PC-9 (cell line): Measurements from ENCODE around the gene CNTNAP5. TPM values are rescaled to one million over a fixed set of nuclear protein-coding genes. Genes with fewer than 3 reads are reported as not detected.

Experiments
- BruUV-seq: library from RNA; stranded (reverse); fragments of 400-500 nt; replicated peaks from 2 replicates; lab custom pipeline; 2021; lab: Mats Ljungman, UMichigan
- CTCF ChIA-PET: fragments of 300-600 bp; sonication (Branson Sonifier 250); formaldehyde crosslinking; loops from one replicate; lab custom pipeline; 2022; ENCODE audit warnings: antibody characterized with exemption; lab: Charles Lee
- POLR2A ChIA-PET: fragments of 300-600 bp; sonication (Branson Sonifier 250); formaldehyde crosslinking; loops from one replicate; lab custom pipeline; 2022; ENCODE audit warnings: antibody characterized with exemption; ENCODE audit not compliant: unreplicated experiment; lab: Charles Lee
- DNase-seq, 2 experiments: peaks; one replicate each; pipeline versions ENCODE4 v3.0.0 to v3.0.0-alpha.2; 2015 to 2022; ENCODE audit warnings: mixed read lengths in 1 of 2
- H2AFZ ChIP-seq: fragments of 200-600 bp; sonication (generic); 2 replicates; pipeline ENCODE4 v1.8.1; 2017; ENCODE audit warnings: antibody characterized with exemption
- H3F3A ChIP-seq: fragments of 200-600 bp; sonication (generic); 2 replicates; pipeline ENCODE4 v1.8.1; 2017; ENCODE audit warnings: antibody characterized with exemption, mild to moderate bottlenecking, low read depth; ENCODE audit not compliant: insufficient read depth
- H3K27ac ChIP-seq: fragments of 200-600 bp; sonication (generic); 2 replicates; pipeline ENCODE4 v1.6.1; 2016; ENCODE audit warnings: mixed run types
- H3K27me3 ChIP-seq: fragments of 200-600 bp; sonication (generic); 2 replicates; pipeline ENCODE4 v1.6.1; 2016; ENCODE audit warnings: low read depth, mixed run types; ENCODE audit not compliant: insufficient read depth
- H3K36me3 ChIP-seq: fragments of 200-600 bp; sonication (generic); 2 replicates; pipeline ENCODE4 v1.6.1; 2016; ENCODE audit warnings: low read depth, mixed run types
- H3K4me1 ChIP-seq: fragments of 200-600 bp; sonication (generic); replicated peaks from 2 replicates; pipeline ENCODE4 v1.6.1; 2016; ENCODE audit warnings: mixed run types; ENCODE audit not compliant: insufficient read depth
- H3K4me2 ChIP-seq: fragments of 200-600 bp; sonication (generic); 2 replicates; pipeline ENCODE4 v1.6.1; 2017; ENCODE audit warnings: mixed run types
- H3K4me3 ChIP-seq: fragments of 200-600 bp; sonication (generic); 2 replicates; pipeline ENCODE4 v1.6.1; 2016; ENCODE audit warnings: mixed run types
- H3K79me2 ChIP-seq: fragments of 200-600 bp; sonication (generic); 2 replicates; pipeline ENCODE4 v1.6.1; 2017; ENCODE audit warnings: low read depth, mixed run types
- H3K9me2 ChIP-seq: fragments of 200-600 bp; sonication (generic); 2 replicates; pipeline ENCODE4 v1.8.1; 2017; ENCODE audit warnings: mild to moderate bottlenecking; ENCODE audit not compliant: insufficient read depth
- H3K9me3 ChIP-seq: fragments of 200-600 bp; sonication (generic); 2 replicates; pipeline ENCODE4 v1.8.1; 2016; ENCODE audit warnings: low read depth; ENCODE audit not compliant: insufficient read depth
- H4K20me1 ChIP-seq: fragments of 200-600 bp; sonication (generic); 2 replicates; pipeline ENCODE4 v1.8.1; 2017; ENCODE audit not compliant: insufficient read depth
- EZH2 ChIP-seq: fragments of 200-600 bp; sonication (generic); IDR thresholded peaks from 2 replicates; pipeline ENCODE4 v1.8.0; 2017; ENCODE audit warnings: antibody characterized with exemption, low read depth
- intact Hi-C: fragments of 100-400 bp; cut with micrococcal nuclease; formaldehyde crosslinking; loops from one replicate; pipeline ENCODE4 v1.10.0; 2022; ENCODE audit not compliant: unreplicated experiment
- total RNA-seq: library from RNA; stranded (reverse); gene quantifications from 2 replicates; pipeline ENCODE4 v1.2.3, GENCODE V29; 2021
- TF ChIP-seq, protein P1 (sequence below): fragments of 200-600 bp; sonication (generic); conservative IDR thresholded peaks from 2 replicates; pipeline ENCODE4 v1.6.1; 2017; ENCODE audit warnings: mixed run types, antibody characterized with exemption, mild to moderate bottlenecking, moderate library complexity

The CNTNAP5 gene
- total RNA-seq, 1 experiment from 2014 or later, result not detected

DNA sequence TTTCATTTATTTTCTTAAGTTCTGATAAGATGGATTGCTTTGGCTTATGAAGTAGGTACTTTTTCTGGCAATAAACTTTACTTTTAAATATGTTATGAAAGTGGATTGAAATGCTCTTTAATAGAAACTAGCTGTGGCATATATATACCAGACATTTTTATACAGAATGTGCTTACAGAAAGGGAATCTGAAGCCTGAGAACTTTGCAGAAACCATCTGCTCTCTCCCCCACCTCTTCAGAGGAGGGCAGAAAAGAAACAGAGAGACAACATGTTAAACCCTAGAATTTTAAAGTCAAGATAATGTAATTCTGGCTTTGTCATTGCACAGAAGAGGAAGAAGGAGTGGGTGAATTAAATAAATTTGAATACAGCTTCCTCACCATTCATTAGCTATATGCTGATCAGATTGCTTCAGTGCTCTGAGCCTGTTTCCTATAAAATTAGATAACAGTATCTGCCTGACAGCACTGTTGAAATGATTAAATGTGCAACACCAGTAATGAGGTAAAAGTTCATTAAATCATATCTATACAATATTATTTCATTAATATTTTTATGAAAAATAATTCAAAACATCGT is 247.3 kb downstream of the CNTNAP5 start:
- Histone ChIP-seq H4K20me1 (no peaks in the 10 kb centered on the region), H3K9me3 (no peaks in the 10 kb centered on the region), H3K79me2 (no peaks in the 10 kb centered on the region), H3K4me2 (no peak overlapping the region), H3K27ac (no peak overlapping the region), H2AFZ (no peak overlapping the region), H3K27me3 (no peaks in the 10 kb centered on the region), H3K9me2 (no peaks in the 10 kb centered on the region), H3K36me3 (no peaks in the 10 kb centered on the region), H3F3A (no peaks in the 10 kb centered on the region), H3K4me3 (no peak overlapping the region), H3K4me1 (no peaks in the 10 kb centered on the region)
- no TSS peak for BruUV-seq
- ChIA-PET CTCF (no interaction called here), POLR2A (no interaction called here)
- intact Hi-C loops, result no loop called here
- DNase-seq, result no peak
- TF ChIP-seq, protein P1, sequence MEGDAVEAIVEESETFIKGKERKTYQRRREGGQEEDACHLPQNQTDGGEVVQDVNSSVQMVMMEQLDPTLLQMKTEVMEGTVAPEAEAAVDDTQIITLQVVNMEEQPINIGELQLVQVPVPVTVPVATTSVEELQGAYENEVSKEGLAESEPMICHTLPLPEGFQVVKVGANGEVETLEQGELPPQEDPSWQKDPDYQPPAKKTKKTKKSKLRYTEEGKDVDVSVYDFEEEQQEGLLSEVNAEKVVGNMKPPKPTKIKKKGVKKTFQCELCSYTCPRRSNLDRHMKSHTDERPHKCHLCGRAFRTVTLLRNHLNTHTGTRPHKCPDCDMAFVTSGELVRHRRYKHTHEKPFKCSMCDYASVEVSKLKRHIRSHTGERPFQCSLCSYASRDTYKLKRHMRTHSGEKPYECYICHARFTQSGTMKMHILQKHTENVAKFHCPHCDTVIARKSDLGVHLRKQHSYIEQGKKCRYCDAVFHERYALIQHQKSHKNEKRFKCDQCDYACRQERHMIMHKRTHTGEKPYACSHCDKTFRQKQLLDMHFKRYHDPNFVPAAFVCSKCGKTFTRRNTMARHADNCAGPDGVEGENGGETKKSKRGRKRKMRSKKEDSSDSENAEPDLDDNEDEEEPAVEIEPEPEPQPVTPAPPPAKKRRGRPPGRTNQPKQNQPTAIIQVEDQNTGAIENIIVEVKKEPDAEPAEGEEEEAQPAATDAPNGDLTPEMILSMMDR, result no peak
- TF ChIP-seq EZH2, result no peak

DNA sequence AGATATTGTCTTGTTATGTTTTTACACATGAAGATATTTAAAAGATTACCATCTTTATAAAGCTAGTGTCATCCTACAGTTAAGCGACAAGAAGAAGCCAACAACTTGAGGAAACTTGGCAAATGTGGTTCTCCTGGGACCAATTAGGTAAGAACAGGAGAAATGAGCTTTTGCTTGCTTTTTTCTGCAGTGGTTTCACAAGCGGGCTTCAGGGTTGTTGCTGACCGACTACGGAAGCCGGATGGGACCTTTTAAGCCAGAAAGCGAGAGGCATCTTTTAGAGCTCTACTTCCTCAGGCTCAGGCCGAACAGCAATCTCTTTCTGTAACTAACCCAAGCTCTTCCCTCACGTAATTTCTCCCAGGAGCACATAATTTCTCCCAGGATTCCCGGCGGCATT is 256.5 kb downstream of the CNTNAP5 start:
- no peaks in the 10 kb centered on the region for H3K79me2 ChIP-seq
- no peaks in the 10 kb centered on the region for H3K4me1 ChIP-seq
- no peak overlapping the region for H3K4me2 ChIP-seq
- H3F3A ChIP-seq, result no peaks in the 10 kb centered on the region
- no peaks in the 10 kb centered on the region for H3K27me3 ChIP-seq
- no peak overlapping the region for H3K27ac ChIP-seq
- POLR2A ChIA-PET, result interaction anchor here (0.6 kb wide), 1 partner anchor 21 kb away, joined by 5 read pairs; no protein-coding TSS in a partner anchor
- H3K36me3 ChIP-seq, result no peaks in the 10 kb centered on the region
- no peak for DNase-seq
- TF ChIP-seq, protein P1, result no peak
- no peak for TF ChIP-seq EZH2
- H4K20me1 ChIP-seq, result no peaks in the 10 kb centered on the region
- BruUV-seq, result no TSS peak
- H3K4me3 ChIP-seq, result no peak overlapping the region
- no peak overlapping the region for H2AFZ ChIP-seq
- no peaks in the 10 kb centered on the region for H3K9me2 ChIP-seq
- intact Hi-C loops, result no loop called here
- H3K9me3 ChIP-seq, result no peaks in the 10 kb centered on the region
- CTCF ChIA-PET, result no interaction called here

DNA sequence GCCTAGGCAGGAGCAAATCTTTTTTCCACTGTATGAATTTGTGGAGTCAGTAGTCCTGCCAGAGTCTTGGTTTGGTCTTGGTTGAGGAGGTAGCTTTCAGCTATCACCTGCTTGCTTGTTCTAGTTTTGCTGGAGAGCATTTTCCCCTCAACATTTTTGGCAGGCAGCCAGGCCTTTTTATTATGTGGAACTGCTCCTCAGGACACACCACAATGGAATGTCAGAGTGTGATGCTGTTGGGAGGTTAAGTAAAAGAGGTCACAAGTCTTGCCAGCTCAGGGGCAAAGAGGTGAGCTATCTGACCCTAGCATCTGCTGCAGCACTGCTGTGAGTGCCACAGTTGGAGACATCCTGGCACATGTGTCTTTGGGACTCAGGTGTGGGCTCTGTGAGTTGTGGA is 258.0 kb downstream of the CNTNAP5 start:
- no peak overlapping the region for H3K4me3 ChIP-seq
- no peaks in the 10 kb centered on the region for H3K4me1 ChIP-seq
- no peaks in the 10 kb centered on the region for H3K36me3 ChIP-seq
- H3K9me3 ChIP-seq, result no peaks in the 10 kb centered on the region
- no peaks in the 10 kb centered on the region for H3K79me2 ChIP-seq
- H3K27ac ChIP-seq, result no peak overlapping the region
- no peak overlapping the region for H3K4me2 ChIP-seq
- H2AFZ ChIP-seq, result no peak overlapping the region
- BruUV-seq, result no TSS peak
- ChIA-PET POLR2A (no interaction called here), CTCF (no interaction called here)
- intact Hi-C loops, result no loop called here
- H4K20me1 ChIP-seq, result no peaks in the 10 kb centered on the region
- H3F3A ChIP-seq, result no peaks in the 10 kb centered on the region
- H3K27me3 ChIP-seq, result no peaks in the 10 kb centered on the region
- TF ChIP-seq, protein P1, result no peak
- TF ChIP-seq EZH2, result no peak
- H3K9me2 ChIP-seq, result no peaks in the 10 kb centered on the region
- DNase-seq, result peak in 1 of 2 experiments; percentile 41
